Measurements from ENCODE around the gene TSGA10IP. TPM values are rescaled to one million over a fixed set of nuclear protein-coding genes. Genes with fewer than 3 reads are reported as not detected.

TSGA10IP gene
- total and polyA plus RNA-seq, 11 donors: 0.51 TPM; not detected in 10

- Histone ChIP-seq H3K27ac (no peak overlapping the region), H3K36me3 (peaks cover 0 to 23% (median 17%) of the 10 kb centered on the region in 9 donors), H3K4me3 (no peak overlapping the region), H3K4me1 (peaks cover 9 to 29% (median 18%) of the 10 kb centered on the region in 12 donors), H3K9me3 (no peaks in the 10 kb centered on the region), H3K27me3 (no peaks in the 10 kb centered on the region)
- no peak for DNase-seq
- no peak for ATAC-seq
- no peak for TF ChIP-seq POLR2A (IDR thresholded peaks at IDR 0.05)
- no peak for TF ChIP-seq CTCF (IDR thresholded peaks at IDR 0.05)
- intact Hi-C loops (cut with DNase I): loop anchor here in 5 of 10 donors (5.0 kb wide), 3 partner anchors 35 to 40 kb away; partner anchors contain the start of gene SART1 (in 2 of the 5)
- WGBS, 4 donors: 76 to 89% (median 88%) methylated on average over 3 of the region's 3 CpGs
Observed at GRCh38 chr11:65922565-65922964, 22.7 kb upstream of the TSGA10IP start.

GRCh38 chr11:65925397-65925796 is 19.9 kb upstream of the TSGA10IP start:
- no peak overlapping the region for H3K27ac ChIP-seq
- no peak overlapping the region for H3K4me3 ChIP-seq
- no peak for ATAC-seq
- no peaks in the 10 kb centered on the region for H3K27me3 ChIP-seq
- 42 to 60% (median 56%) methylated on average over 2 of the region's 2 CpGs for WGBS, 4 donors
- intact Hi-C loops (cut with DNase I): no loop called here
- peaks cover 0 to 22% (median 17%) of the 10 kb centered on the region in 9 donors for H3K36me3 ChIP-seq
- H3K9me3 ChIP-seq: no peaks in the 10 kb centered on the region
- H3K4me1 ChIP-seq: peaks cover 2 to 31% (median 6%) of the 10 kb centered on the region in 12 donors
- DNase-seq: no peak
- TF ChIP-seq POLR2A (IDR thresholded peaks at IDR 0.05) (no peak), CTCF (IDR thresholded peaks at IDR 0.05) (no peak)

GRCh38 chr11:65927904-65928397 is 17.3 kb upstream of the TSGA10IP start:
- Histone ChIP-seq H3K4me1 (peaks cover 0 to 22% (median 0%) of the 10 kb centered on the region in 12 donors), H3K27me3 (peaks cover 0 to under 1% (median 0%) of the 10 kb centered on the region in 9 donors), H3K36me3 (peaks cover 0 to 7% (median 5%) of the 10 kb centered on the region in 9 donors), H3K4me3 (peak overlapping the region in 3 of 12 donors; percentile 8 to 27 (median 12)), H3K27ac (peak overlapping the region in 2 of 12 donors; percentile 37 to 84), H3K9me3 (no peaks in the 10 kb centered on the region)
- 55 to 64% (median 59%) methylated on average over 9 of the region's 9 CpGs for WGBS, 4 donors
- no peak for TF ChIP-seq CTCF (IDR thresholded peaks at IDR 0.05)
- TF ChIP-seq POLR2A (IDR thresholded peaks at IDR 0.05): no peak
- intact Hi-C loops (cut with DNase I): no loop called here
- ATAC-seq (peak in 1 of 4 donors; percentile 64), DNase-seq (peak in 3 of 5 donors; percentile 34 to 51 (median 47))

- Histone ChIP-seq H3K4me1 (peaks cover 0 to 22% (median 0%) of the 10 kb centered on the region in 12 donors), H3K9me3 (no peaks in the 10 kb centered on the region), H3K27ac (peak overlapping the region in 1 of 12 donors; percentile 84), H3K4me3 (peak overlapping the region in 1 of 12 donors; percentile 27), H3K27me3 (peaks cover 0 to 7% (median 0%) of the 10 kb centered on the region in 9 donors), H3K36me3 (peaks cover 0 to under 1% (median 0%) of the 10 kb centered on the region in 9 donors)
- intact Hi-C loops (cut with DNase I): no loop called here
- no peak for DNase-seq
- no peak for TF ChIP-seq CTCF (IDR thresholded peaks at IDR 0.05)
- TF ChIP-seq POLR2A (IDR thresholded peaks at IDR 0.05): no peak
- 56 to 73% (median 65%) methylated on average over 6 of the region's 6 CpGs for WGBS, 4 donors
- ATAC-seq: no peak
Observed at GRCh38 chr11:65928667-65929066, 16.6 kb upstream of the TSGA10IP start.

Data from heart left ventricle (tissue), 16 donors.